NCI-H2029 treated with DMSO at 0.1 percent for 48 hours (cell line): ENCODE results near the gene IL15RA.

Experiments
- DNase-seq: peaks from one replicate; lab custom pipeline; 2025; lab: John Stamatoyannopoulos, UW

IL15RA gene

GRCh38 chr10:5977471-5978229 lies at the start of gene IL15RA:
TSS of gene IL15RA (minus strand) at chr10:5977543. CDS start at chr10:5977492, 51 bp downstream.
- peak; percentile 1 for DNase-seq

- no peak for DNase-seq
Measured at GRCh38 chr10:6025683-6026255, 48.4 kb upstream of the IL15RA start.

GRCh38 chr10:6024334-6024682 lies 47.0 kb upstream of the IL15RA start:
- DNase-seq: no peak

- no peak for DNase-seq
Measured at GRCh38 chr10:6023661-6024333, 46.5 kb upstream of the IL15RA start.

GRCh38 chr10:6022660-6023059 lies 45.3 kb upstream of the IL15RA start:
- DNase-seq: no peak

- DNase-seq: no peak
Measured at GRCh38 chr10:6020826-6021225, 43.5 kb upstream of the IL15RA start.

- no peak for DNase-seq
Measured at GRCh38 chr10:6019796-6020195, 42.5 kb upstream of the IL15RA start.

- DNase-seq: no peak
Measured at GRCh38 chr10:6019010-6019782, 41.9 kb upstream of the IL15RA start.

- no peak for DNase-seq
Measured at GRCh38 chr10:6018422-6018821, 41.1 kb upstream of the IL15RA start.

- DNase-seq: no peak
Measured at GRCh38 chr10:6017781-6018354, 40.5 kb upstream of the IL15RA start.

- DNase-seq: peak; percentile 3
Measured at GRCh38 chr10:6014241-6014761, 37.0 kb upstream of the IL15RA start.

GRCh38 chr10:6013413-6014192 lies 36.3 kb upstream of the IL15RA start:
- DNase-seq: no peak

- DNase-seq: no peak
Measured at GRCh38 chr10:6012121-6012905, 35.0 kb upstream of the IL15RA start.

GRCh38 chr10:6011558-6011957 lies 34.2 kb upstream of the IL15RA start:
- no peak for DNase-seq

- DNase-seq: no peak
Measured at GRCh38 chr10:6010569-6010968, 33.2 kb upstream of the IL15RA start.

GRCh38 chr10:6009961-6010360 lies 32.6 kb upstream of the IL15RA start:
- no peak for DNase-seq

GRCh38 chr10:6009150-6009549 lies 31.8 kb upstream of the IL15RA start:
- no peak for DNase-seq

GRCh38 chr10:6008497-6009142 lies 31.3 kb upstream of the IL15RA start:
- no peak for DNase-seq

GRCh38 chr10:6006991-6007390 lies 29.6 kb upstream of the IL15RA start:
- DNase-seq: no peak

GRCh38 chr10:6006546-6006945 lies 29.2 kb upstream of the IL15RA start:
- DNase-seq: no peak
